Liver (tissue), 9 donors: ENCODE data around the gene BCL3. TPM values are rescaled to one million over a fixed set of nuclear protein-coding genes. Genes with fewer than 3 reads are reported as not detected.

Experiments
- DNase-seq: peaks from one replicate; pipeline ENCODE4 v3.0.0-alpha.2; 2017; ENCODE audit warnings: low spot score
- H3K27ac ChIP-seq, 2 donors: one replicate each; pipeline ENCODE4 v1.7.0; 2013; ENCODE audit warnings: inconsistent platforms in 2 of 2, low read length in 2 of 2, control low read depth in 1 of 2, low read depth in 1 of 2, mild to moderate bottlenecking in 1 of 2
- H3K27me3 ChIP-seq, 4 donors: one replicate each; pipeline versions ENCODE4 v1.6.1 to v1.7.0; 2013; ENCODE audit warnings: low read length in 3 of 4, inconsistent platforms in 1 of 4, mild to moderate bottlenecking in 1 of 4, moderate library complexity in 1 of 4; ENCODE audit not compliant: control insufficient read depth in 4 of 4, insufficient read depth in 4 of 4
- H3K36me3 ChIP-seq, 4 donors: one replicate each; pipeline versions ENCODE4 v1.6.1 to v1.7.0; 2013; ENCODE audit warnings: low read length in 3 of 4, mild to moderate bottlenecking in 3 of 4, low read depth in 1 of 4, moderate library complexity in 1 of 4; ENCODE audit not compliant: control insufficient read depth in 4 of 4, insufficient read depth in 3 of 4
- H3K4me1 ChIP-seq, 4 donors: one replicate each; pipeline versions ENCODE4 v1.6.1 to v1.7.0; 2013; ENCODE audit warnings: low read length in 3 of 4, mild to moderate bottlenecking in 3 of 4, moderate library complexity in 1 of 4; ENCODE audit not compliant: control insufficient read depth in 4 of 4, insufficient read depth in 4 of 4
- H3K4me3 ChIP-seq, 3 donors: one replicate each; pipeline versions ENCODE4 v1.6.1 to v1.7.0; 2013; ENCODE audit warnings: low read length in 3 of 3, control low read depth in 1 of 3, low read depth in 1 of 3, mild to moderate bottlenecking in 1 of 3
- H3K9ac ChIP-seq, 2 donors: one replicate each; pipeline ENCODE4 v1.7.0; 2013; ENCODE audit warnings: low read length in 2 of 2, mild to moderate bottlenecking in 2 of 2, moderate library complexity in 2 of 2, control low read depth in 1 of 2, low read depth in 1 of 2
- H3K9me3 ChIP-seq, 4 donors: one replicate each; pipeline versions ENCODE4 v1.6.1 to v1.7.0; 2013; ENCODE audit warnings: low read length in 3 of 4; ENCODE audit not compliant: control insufficient read depth in 4 of 4
- ATF3 ChIP-seq: IDR thresholded peaks from 2 replicates; pipeline ENCODE4 v1.6.1; 2016; ENCODE audit warnings: antibody characterized with exemption
- CTCF ChIP-seq: fragments of 150-350 bp; IDR thresholded peaks from 2 replicates; pipeline ENCODE4 v1.5.1; 2017; ENCODE audit warnings: improper control_type of control experiment, low read depth, low read length; ENCODE audit not compliant: missing input control
- EGR1 ChIP-seq, 2 donors: IDR thresholded peaks; 2 replicates each; pipeline ENCODE4 v1.6.1; 2016 to 2018; ENCODE audit warnings: antibody characterized with exemption in 2 of 2, low read depth in 2 of 2
- FOXA1 ChIP-seq: IDR thresholded peaks from 2 replicates; pipeline ENCODE4 v1.6.1; 2016; ENCODE audit warnings: antibody characterized with exemption
- FOXA2 ChIP-seq: IDR thresholded peaks from 2 replicates; pipeline ENCODE4 v1.6.1; 2016; ENCODE audit warnings: antibody characterized with exemption
- GABPA ChIP-seq, 2 donors: IDR thresholded peaks in 1 of 2; conservative IDR thresholded peaks in 1 of 2; 2 replicates each; pipeline ENCODE4 v1.6.1; 2016; ENCODE audit warnings: antibody characterized with exemption in 2 of 2, mild to moderate bottlenecking in 1 of 2, moderate library complexity in 1 of 2
- HNF4A ChIP-seq, 2 donors: conservative IDR thresholded peaks; 2 replicates each; pipeline ENCODE4 v1.6.1; 2016; ENCODE audit warnings: antibody characterized with exemption in 2 of 2, mild to moderate bottlenecking in 2 of 2
- HNF4G ChIP-seq: IDR thresholded peaks from 2 replicates; pipeline ENCODE4 v1.6.1; 2016; ENCODE audit warnings: antibody characterized with exemption
- JUND ChIP-seq, 2 donors: IDR thresholded peaks; 2 replicates each; pipeline ENCODE4 v1.6.1; 2016; ENCODE audit warnings: antibody characterized with exemption in 2 of 2
- MAX ChIP-seq: IDR thresholded peaks from 2 replicates; pipeline ENCODE4 v1.6.1; 2016; ENCODE audit warnings: antibody characterized with exemption
- NR2F2 ChIP-seq: IDR thresholded peaks from 2 replicates; pipeline ENCODE4 v1.6.1; 2016; ENCODE audit warnings: antibody characterized with exemption
- RAD21 ChIP-seq, 2 donors: IDR thresholded peaks; 2 replicates each; pipeline ENCODE4 v1.6.1; 2016; ENCODE audit warnings: antibody characterized with exemption in 2 of 2, mild to moderate bottlenecking in 2 of 2
- REST ChIP-seq: IDR thresholded peaks from 2 replicates; pipeline ENCODE4 v1.6.1; 2016; ENCODE audit warnings: antibody characterized with exemption, mild to moderate bottlenecking
- RXRA ChIP-seq, 2 donors: IDR thresholded peaks; 2 replicates each; pipeline ENCODE4 v1.6.1; 2017 to 2018; ENCODE audit warnings: antibody characterized with exemption in 2 of 2, mild to moderate bottlenecking in 1 of 2
- SP1 ChIP-seq: IDR thresholded peaks from 2 replicates; pipeline ENCODE4 v1.6.1; 2018; ENCODE audit warnings: antibody characterized with exemption, mild to moderate bottlenecking
- TAF1 ChIP-seq: conservative IDR thresholded peaks from 2 replicates; pipeline ENCODE4 v1.6.1; 2016; ENCODE audit warnings: antibody characterized with exemption, mild to moderate bottlenecking
- YY1 ChIP-seq: IDR thresholded peaks from 2 replicates; pipeline ENCODE4 v1.6.1; 2016; ENCODE audit warnings: antibody characterized with exemption, mild to moderate bottlenecking
- ZBTB33 ChIP-seq: IDR thresholded peaks from 2 replicates; pipeline ENCODE4 v1.6.1; 2016; ENCODE audit warnings: antibody characterized with exemption
- WGBS: extraction: QIAGEN DNeasy Blood & Tissue Kit; methylation state at CpG from one replicate; pipeline ENCODE4 v1.1.7; 2013; 5-methylcytosine and 5-hydroxymethylcytosine counted together
- polyA plus RNA-seq, 2 donors: library from polyadenylated mRNA; stranded (reverse) in 1 of 2; unstranded in 1 of 2; fragments of 200-250 nt in 1 of 2; fragments of >200 nt in 1 of 2; fragmentation: Nextera tagmentation in 1 of 2; extraction: Ambion mirVana in 1 of 2; gene quantifications; one replicate each; pipeline versions ENCODE4 v1.2.1 to v1.2.3, GENCODE V29; 2013 to 2015
- total RNA-seq, 2 donors: library from RNA; depleted of rRNA; stranded (reverse); fragments of >200 nt; gene quantifications; one replicate each; pipeline ENCODE4 v1.2.3, GENCODE V29; 2014
- donor health status: healthy.
- donor health status: healthy.
- donor health status: healthy.
- donor health status: healthy.
- donor health status: healthy.

BCL3 gene
- total and polyA plus RNA-seq, 4 donors = 4.5 to 63.6 (median 19.7) TPM

- no peaks in the 10 kb centered on the region for H3K36me3 ChIP-seq
- TF ChIP-seq ZBTB33 (no peak), JUND (IDR thresholded peaks at IDR 0.05) (peak in 1 of 2 donors; percentile 11)
- H3K27ac ChIP-seq = no peak overlapping the region
- H3K27me3 ChIP-seq = no peaks in the 10 kb centered on the region
- no peaks in the 10 kb centered on the region for H3K9me3 ChIP-seq
- DNase-seq = no peak
- H3K9ac ChIP-seq = no peak overlapping the region
- peaks cover 5 to 40% (median 26%) of the 10 kb centered on the region in 4 donors for H3K4me1 ChIP-seq
- WGBS = 86% methylated on average over 5 of the region's 5 CpGs
- H3K4me3 ChIP-seq = no peak overlapping the region
These were observed 13.5 kb upstream of the BCL3 start for GRCh38 chr19:44735011-44735410.

GRCh38 chr19:44737238-44738071, 11.1 kb upstream of the BCL3 start:
- H3K27ac ChIP-seq = peak overlapping the region; percentile 94 to 96

More at GRCh38 chr19:44737238-44738071, 11.1 kb upstream of the BCL3 start:
- Histone ChIP-seq H3K4me1 (peaks cover 9 to 52% (median 41%) of the 10 kb centered on the region in 4 donors), H3K4me3 (peak overlapping the region; percentile 45 to 50 (median 49)), H3K27me3 (no peaks in the 10 kb centered on the region), H3K9ac (peak overlapping the region; percentile 67 to 93), H3K9me3 (no peaks in the 10 kb centered on the region), H3K36me3 (no peaks in the 10 kb centered on the region)
- 29% methylated on average over 13 of the region's 13 CpGs for WGBS
- DNase-seq = no peak
- TF ChIP-seq EGR1 (IDR thresholded peaks at IDR 0.05; ENCODE audit: low read depth in 2 of 2) (peak; percentile 12 to 25), ZBTB33 (peak; percentile 53), CTCF (no peak), HNF4A (conservative IDR thresholded peaks at IDR 0.05) (peak; percentile 82 to 86), ATF3 (peak; percentile 71), SP1 (peak; percentile 98), FOXA2 (peak; percentile 37), REST (peak; percentile 84), MAX (peak; percentile 90), JUND (IDR thresholded peaks at IDR 0.05) (peak; percentile 53 to 64), FOXA1 (no peak), TAF1 (peak; percentile 94), RAD21 (IDR thresholded peaks at IDR 0.05) (peak; percentile 15 to 53), RXRA (IDR thresholded peaks at IDR 0.05) (peak; percentile 98 to 99), NR2F2 (peak; percentile 57), YY1 (peak; percentile 48), HNF4G (peak; percentile 28), GABPA (IDR thresholded peaks at IDR 0.05 in 1 of 2, conservative IDR thresholded peaks at IDR 0.05 in 1 of 2) (peak in 1 of 2 donors; percentile 13)
